Fibroblast of villous mesenchyme (primary cell): ENCODE data around the gene SLC36A4. TPM values are rescaled to one million over a fixed set of nuclear protein-coding genes. Genes with fewer than 3 reads are reported as not detected.
"Not testable (repeated sequence)": the region's sequence is repeated elsewhere in the genome, so short reads cannot be mapped to it uniquely, and the experiment has no call there.

ENCODE experiments used
- DNase-seq: peaks from one replicate; pipeline ENCODE4 v3.0.0-alpha.2; 2010; ENCODE audit warnings: low read depth
- H3K4me3 ChIP-seq: 2 replicates; pipeline ENCODE4 v1.5.1; 2011; ENCODE audit warnings: low read depth, mild to moderate bottlenecking, low read length
- small RNA-seq: library from RNA; depleted of rRNA; stranded (forward); fragments of <200 nt; gene quantifications from one replicate; pipeline ENCODE3, GENCODE V24; 2012
- total RNA-seq: library from RNA; depleted of rRNA; stranded (reverse); fragments of >200 nt; gene quantifications from 2 replicates; pipeline ENCODE4 v1.2.3, GENCODE V29; 2012
- TF ChIP-seq, protein P1 (sequence below): IDR thresholded peaks from 2 replicates; pipeline ENCODE4 v1.5.1; 2012; ENCODE audit warnings: low read depth, mild to moderate bottlenecking, low read length; ENCODE audit not compliant: insufficient read depth

Gene SLC36A4
- total RNA-seq, 1 donor = 13.4 TPM

GRCh38 chr11:93114304-93114703 is 83.5 kb downstream of the SLC36A4 start:
- TF ChIP-seq, protein P1, sequence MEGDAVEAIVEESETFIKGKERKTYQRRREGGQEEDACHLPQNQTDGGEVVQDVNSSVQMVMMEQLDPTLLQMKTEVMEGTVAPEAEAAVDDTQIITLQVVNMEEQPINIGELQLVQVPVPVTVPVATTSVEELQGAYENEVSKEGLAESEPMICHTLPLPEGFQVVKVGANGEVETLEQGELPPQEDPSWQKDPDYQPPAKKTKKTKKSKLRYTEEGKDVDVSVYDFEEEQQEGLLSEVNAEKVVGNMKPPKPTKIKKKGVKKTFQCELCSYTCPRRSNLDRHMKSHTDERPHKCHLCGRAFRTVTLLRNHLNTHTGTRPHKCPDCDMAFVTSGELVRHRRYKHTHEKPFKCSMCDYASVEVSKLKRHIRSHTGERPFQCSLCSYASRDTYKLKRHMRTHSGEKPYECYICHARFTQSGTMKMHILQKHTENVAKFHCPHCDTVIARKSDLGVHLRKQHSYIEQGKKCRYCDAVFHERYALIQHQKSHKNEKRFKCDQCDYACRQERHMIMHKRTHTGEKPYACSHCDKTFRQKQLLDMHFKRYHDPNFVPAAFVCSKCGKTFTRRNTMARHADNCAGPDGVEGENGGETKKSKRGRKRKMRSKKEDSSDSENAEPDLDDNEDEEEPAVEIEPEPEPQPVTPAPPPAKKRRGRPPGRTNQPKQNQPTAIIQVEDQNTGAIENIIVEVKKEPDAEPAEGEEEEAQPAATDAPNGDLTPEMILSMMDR = no peak
- H3K4me3 ChIP-seq = no peak overlapping the region
- DNase-seq = no peak

DNA sequence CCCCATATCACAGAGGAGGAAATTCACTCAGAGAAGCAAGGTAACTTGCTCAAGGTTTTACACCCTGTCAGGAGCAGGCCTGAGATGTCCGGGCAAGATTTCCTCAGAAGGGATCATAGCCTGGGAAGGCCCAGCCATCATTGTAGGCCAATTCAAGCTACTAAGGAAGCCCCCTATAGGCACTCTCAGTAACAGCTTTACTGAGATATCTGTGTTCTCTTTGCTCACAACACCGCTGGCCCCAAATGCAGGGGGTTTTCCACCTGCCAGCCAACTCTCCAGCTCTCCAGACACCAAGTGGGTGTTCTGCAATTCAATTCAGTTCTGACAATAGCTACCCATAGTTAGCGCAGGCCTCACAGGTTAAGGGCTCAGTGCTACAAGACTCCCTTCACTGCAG is 84.0 kb downstream of the SLC36A4 start:
- TF ChIP-seq, protein P1 = no peak
- H3K4me3 ChIP-seq = no peak overlapping the region
- no peak for DNase-seq

GRCh38 chr11:93111147-93111546 is 86.6 kb downstream of the SLC36A4 start:
- H3K4me3 ChIP-seq = not testable (repeated sequence)

DNA sequence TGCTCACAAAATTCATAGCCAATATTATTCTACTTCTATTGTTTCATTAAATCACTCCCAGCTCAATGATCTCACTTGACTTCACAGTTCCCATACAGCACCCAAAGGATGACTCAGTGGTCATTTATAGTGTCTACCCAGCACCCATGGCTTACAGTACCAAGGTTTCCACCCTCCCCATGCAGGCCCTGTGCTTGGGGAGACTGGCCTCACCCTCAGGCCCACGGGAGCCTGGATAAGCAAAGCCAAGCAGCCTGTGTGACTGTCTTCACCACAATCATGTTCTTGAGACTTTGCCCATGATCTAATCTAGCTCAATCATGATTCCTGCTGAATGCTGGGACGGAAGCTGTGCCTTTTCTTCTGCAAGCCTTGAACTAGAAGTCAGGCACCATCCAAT is 97.6 kb downstream of the SLC36A4 start:
- no peak for DNase-seq
- H3K4me3 ChIP-seq = no peak overlapping the region
- TF ChIP-seq, protein P1 = no peak

More at GRCh38 chr11:93111147-93111546, 86.6 kb downstream of the SLC36A4 start:
- not testable (repeated sequence) for DNase-seq

DNA sequence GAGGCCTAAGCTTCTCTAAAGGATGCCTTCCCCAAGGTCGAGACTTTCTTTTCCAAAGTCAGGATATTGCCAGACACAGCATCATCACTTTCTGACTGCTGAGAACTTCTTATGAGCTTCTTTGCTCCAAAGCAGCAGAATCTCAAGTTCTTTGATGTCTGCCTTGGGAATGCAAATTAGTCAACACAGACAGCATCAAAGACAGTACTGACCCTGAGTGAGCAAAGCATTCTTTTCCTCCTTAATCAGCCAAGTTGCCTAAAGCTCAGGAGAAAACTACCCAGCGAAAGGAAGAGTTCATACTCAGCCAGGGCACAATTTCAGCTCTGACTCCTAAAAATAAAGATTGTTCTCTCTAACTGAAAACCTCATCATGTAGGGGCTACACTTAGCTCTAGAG is 98.0 kb downstream of the SLC36A4 start:
- H3K4me3 ChIP-seq = no peak overlapping the region
- TF ChIP-seq, protein P1 = no peak
- DNase-seq = no peak

Small RNAs within 50 kb of the gene (small RNA-seq; reads per million reads assigned to genes)
- not detected for gene AP003072.1

Other genes with a start within 250 kb of the SLC36A4 start
- not detected in 2 replicates for gene MTNR1B, start 228.3 kb downstream of the SLC36A4 start, total RNA-seq
- not detected in 2 replicates for gene DEUP1, start 132.8 kb upstream of the SLC36A4 start, total RNA-seq